SK-N-MC (cell line): ENCODE results near the gene DDX56.

Source experiments
- EZH2 ChIP-seq: fragments of 200-600 bp; sonication (generic); IDR thresholded peaks from one replicate; pipeline ENCODE4 v1.6.1; 2017; ENCODE audit warnings: antibody characterized with exemption
- FOXP2 ChIP-seq: optimal IDR thresholded peaks from 2 replicates; pipeline ENCODE3; 2011; ENCODE audit warnings: mild to moderate bottlenecking, moderate library complexity; ENCODE audit not compliant: insufficient read depth; ENCODE audit errors: extremely low read length, control extremely low read depth
- POLR2AphosphoS5 ChIP-seq: IDR thresholded peaks from 2 replicates; pipeline ENCODE4 v1.6.1; 2012; ENCODE audit warnings: mild to moderate bottlenecking, low read depth, low read length, borderline replicate concordance

GRCh38 chr7:44563171-44563679 is 10.5 kb downstream of the DDX56 start:
- TF ChIP-seq EZH2 (no peak), POLR2AphosphoS5 (peak; percentile 27; the same call in 1 of the 2 replicates), FOXP2 (no peak)
